ENCODE results near the gene FLOT1. TPM values are rescaled to one million over a fixed set of nuclear protein-coding genes. Genes with fewer than 3 reads are reported as not detected.

FLOT1 gene
- total and polyA plus RNA-seq, 2 of the 13 experiments (the other 11 are each of a cell fraction or from before 2014, with no cell fraction given) = 82.3 to 130 TPM

DNA sequence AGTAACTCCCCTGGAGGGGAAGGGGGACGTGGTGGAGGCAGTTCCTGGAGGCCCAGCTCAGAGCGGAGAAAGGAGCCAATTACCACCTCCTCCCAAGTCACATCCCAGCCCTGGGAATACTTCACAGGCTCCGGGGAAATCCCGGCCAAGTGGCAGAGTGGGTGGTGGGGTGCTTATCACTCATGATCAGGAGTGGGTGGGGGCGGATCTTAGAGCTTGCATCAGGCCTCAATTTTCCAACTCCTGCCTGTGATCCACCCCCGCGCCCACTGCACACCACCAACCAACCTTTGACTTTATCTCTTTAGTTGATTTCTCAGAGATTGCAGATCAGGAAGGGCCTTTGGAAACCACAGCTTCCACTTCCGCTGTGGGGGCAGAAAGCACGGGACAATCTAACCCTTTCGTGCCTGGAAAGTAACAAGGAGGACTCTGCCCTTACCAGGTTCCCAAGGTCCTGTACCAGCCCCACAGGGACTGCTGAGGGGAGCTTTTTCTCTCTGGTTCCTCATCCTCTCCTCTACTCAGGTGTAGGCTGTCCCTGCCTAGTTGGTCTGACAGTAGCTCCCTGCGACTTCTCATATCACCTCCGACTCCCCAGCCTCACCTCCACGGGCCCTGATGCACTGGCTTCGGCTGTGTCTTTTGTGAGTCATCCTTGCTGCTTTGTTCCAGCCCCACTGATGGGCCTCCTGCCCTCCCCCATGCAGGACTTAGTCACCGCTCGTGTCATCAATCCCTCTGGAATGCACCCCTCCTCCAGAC is 26.8 kb upstream of the FLOT1 start (continued):
- no peak for TF ChIP-seq CBX2 (IDR thresholded peaks at IDR 0.05; ENCODE audit: low read depth, low read length)
- no peak for TF ChIP-seq CBX2 (CRISPR knock-in tag; IDR thresholded peaks at IDR 0.05; ENCODE audit: low read depth)
- no peak for TF ChIP-seq ZNF382 (CRISPR knock-in tag; IDR thresholded peaks at IDR 0.05; ENCODE audit: borderline replicate concordance)
- TF ChIP-seq ZNF256 (CRISPR knock-in tag; conservative IDR thresholded peaks at IDR 0.05) = no peak
- no peak for TF ChIP-seq ZSCAN12 (CRISPR knock-in tag; IDR thresholded peaks at IDR 0.05)
- TF ChIP-seq, protein P1, sequence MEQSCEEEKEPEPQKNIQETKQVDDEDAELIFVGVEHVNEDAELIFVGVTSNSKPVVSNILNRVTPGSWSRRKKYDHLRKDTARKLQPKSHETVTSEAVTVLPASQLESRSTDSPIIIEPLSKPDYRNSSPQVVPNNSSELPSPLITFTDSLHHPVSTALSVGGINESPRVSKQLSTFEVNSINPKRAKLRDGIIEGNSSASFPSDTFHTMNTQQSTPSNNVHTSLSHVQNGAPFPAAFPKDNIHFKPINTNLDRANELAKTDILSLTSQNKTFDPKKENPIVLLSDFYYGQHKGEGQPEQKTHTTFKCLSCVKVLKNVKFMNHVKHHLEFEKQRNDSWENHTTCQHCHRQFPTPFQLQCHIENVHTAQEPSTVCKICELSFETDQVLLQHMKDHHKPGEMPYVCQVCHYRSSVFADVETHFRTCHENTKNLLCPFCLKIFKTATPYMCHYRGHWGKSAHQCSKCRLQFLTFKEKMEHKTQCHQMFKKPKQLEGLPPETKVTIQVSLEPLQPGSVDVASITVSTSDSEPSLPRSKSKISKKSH (CRISPR knock-in tag; IDR thresholded peaks at IDR 0.05; ENCODE audit: borderline replicate concordance) = no peak
- peak; percentile 56; the same call in 1 of the 2 replicates for TF ChIP-seq ESRRA (CRISPR knock-in tag; IDR thresholded peaks at IDR 0.05; ENCODE audit: low read depth)
- no peak for TF ChIP-seq ZNF20 (CRISPR knock-in tag; IDR thresholded peaks at IDR 0.05)
- TF ChIP-seq, protein P2, sequence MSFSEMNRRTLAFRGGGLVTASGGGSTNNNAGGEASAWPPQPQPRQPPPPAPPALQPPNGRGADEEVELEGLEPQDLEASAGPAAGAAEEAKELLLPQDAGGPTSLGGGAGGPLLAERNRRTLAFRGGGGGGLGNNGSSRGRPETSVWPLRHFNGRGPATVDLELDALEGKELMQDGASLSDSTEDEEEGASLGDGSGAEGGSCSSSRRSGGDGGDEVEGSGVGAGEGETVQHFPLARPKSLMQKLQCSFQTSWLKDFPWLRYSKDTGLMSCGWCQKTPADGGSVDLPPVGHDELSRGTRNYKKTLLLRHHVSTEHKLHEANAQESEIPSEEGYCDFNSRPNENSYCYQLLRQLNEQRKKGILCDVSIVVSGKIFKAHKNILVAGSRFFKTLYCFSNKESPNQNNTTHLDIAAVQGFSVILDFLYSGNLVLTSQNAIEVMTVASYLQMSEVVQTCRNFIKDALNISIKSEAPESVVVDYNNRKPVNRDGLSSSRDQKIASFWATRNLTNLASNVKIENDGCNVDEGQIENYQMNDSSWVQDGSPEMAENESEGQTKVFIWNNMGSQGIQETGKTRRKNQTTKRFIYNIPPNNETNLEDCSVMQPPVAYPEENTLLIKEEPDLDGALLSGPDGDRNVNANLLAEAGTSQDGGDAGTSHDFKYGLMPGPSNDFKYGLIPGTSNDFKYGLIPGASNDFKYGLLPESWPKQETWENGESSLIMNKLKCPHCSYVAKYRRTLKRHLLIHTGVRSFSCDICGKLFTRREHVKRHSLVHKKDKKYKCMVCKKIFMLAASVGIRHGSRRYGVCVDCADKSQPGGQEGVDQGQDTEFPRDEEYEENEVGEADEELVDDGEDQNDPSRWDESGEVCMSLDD (CRISPR knock-in tag; IDR thresholded peaks at IDR 0.05; ENCODE audit: borderline replicate concordance) = peak; percentile 94; the same call in 1 of the 2 replicates
- 0 out of 2 replicates have a peak, but pooled peaks have one; percentile 70 for TF ChIP-seq ZNF607 (CRISPR knock-in tag; IDR thresholded peaks at IDR 0.05; ENCODE audit: borderline replicate concordance)
- TF ChIP-seq TEAD3 (CRISPR knock-in tag; optimal IDR thresholded peaks at IDR 0.05; ENCODE audit: borderline replicate concordance) = peak; percentile 97
- TF ChIP-seq, protein P3, sequence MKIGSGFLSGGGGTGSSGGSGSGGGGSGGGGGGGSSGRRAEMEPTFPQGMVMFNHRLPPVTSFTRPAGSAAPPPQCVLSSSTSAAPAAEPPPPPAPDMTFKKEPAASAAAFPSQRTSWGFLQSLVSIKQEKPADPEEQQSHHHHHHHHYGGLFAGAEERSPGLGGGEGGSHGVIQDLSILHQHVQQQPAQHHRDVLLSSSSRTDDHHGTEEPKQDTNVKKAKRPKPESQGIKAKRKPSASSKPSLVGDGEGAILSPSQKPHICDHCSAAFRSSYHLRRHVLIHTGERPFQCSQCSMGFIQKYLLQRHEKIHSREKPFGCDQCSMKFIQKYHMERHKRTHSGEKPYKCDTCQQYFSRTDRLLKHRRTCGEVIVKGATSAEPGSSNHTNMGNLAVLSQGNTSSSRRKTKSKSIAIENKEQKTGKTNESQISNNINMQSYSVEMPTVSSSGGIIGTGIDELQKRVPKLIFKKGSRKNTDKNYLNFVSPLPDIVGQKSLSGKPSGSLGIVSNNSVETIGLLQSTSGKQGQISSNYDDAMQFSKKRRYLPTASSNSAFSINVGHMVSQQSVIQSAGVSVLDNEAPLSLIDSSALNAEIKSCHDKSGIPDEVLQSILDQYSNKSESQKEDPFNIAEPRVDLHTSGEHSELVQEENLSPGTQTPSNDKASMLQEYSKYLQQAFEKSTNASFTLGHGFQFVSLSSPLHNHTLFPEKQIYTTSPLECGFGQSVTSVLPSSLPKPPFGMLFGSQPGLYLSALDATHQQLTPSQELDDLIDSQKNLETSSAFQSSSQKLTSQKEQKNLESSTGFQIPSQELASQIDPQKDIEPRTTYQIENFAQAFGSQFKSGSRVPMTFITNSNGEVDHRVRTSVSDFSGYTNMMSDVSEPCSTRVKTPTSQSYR (CRISPR knock-in tag; IDR thresholded peaks at IDR 0.05; ENCODE audit: borderline replicate concordance) = peak; percentile 99
- peak; percentile 90 to 91 for TF ChIP-seq EP300 (IDR thresholded peaks at IDR 0.05; ENCODE audit: low read depth in 2 of 2, low read length in 2 of 2)
- TF ChIP-seq EP300 (CRISPR knock-in tag; IDR thresholded peaks at IDR 0.05; ENCODE audit: borderline replicate concordance) = peak; percentile 87
- peak; percentile 83 for TF ChIP-seq NCOA2 (CRISPR knock-in tag; IDR thresholded peaks at IDR 0.05)
- peak; percentile 63; the same call in 1 of the 2 replicates for TF ChIP-seq MAZ (IDR thresholded peaks at IDR 0.05; ENCODE audit: borderline replicate concordance, low read depth, low read length)
- TF ChIP-seq MAZ (CRISPR knock-in tag; IDR thresholded peaks at IDR 0.05; ENCODE audit: low read depth) = peak; percentile 76; the same call in 1 of the 2 replicates
- peak; percentile 73; the same call in 1 of the 2 replicates for TF ChIP-seq MTA1 (CRISPR knock-in tag; IDR thresholded peaks at IDR 0.05; ENCODE audit: borderline replicate concordance)
- peak; percentile 60 for TF ChIP-seq KDM4B (CRISPR knock-in tag; IDR thresholded peaks at IDR 0.05)
- peak; percentile 83 for TF ChIP-seq ZBTB7B (CRISPR knock-in tag; IDR thresholded peaks at IDR 0.05)
- no peak; the same call in 1 of the 2 replicates for TF ChIP-seq ZBTB42 (CRISPR knock-in tag; IDR thresholded peaks at IDR 0.05)
- TF ChIP-seq ZSCAN30 (CRISPR knock-in tag; IDR thresholded peaks at IDR 0.05) = no peak
- no peak for TF ChIP-seq PCBP2 (optimal IDR thresholded peaks at IDR 0.05; ENCODE audit: low read depth, low read length, poor library complexity, severe bottlenecking)
